Adrenal gland (tissue), 12 donors: ENCODE data around the gene GPSM3. TPM values are rescaled to one million over a fixed set of nuclear protein-coding genes. Genes with fewer than 3 reads are reported as not detected.

Experiments used
- DNase-seq, 7 donors: peaks; one replicate each; pipeline ENCODE4 v3.0.0-alpha.2; 2019 to 2020
- H3K27ac ChIP-seq, 5 donors: fragments of 200-600 bp; sonication (generic) in 4 of 5; 1 replicate in 3 of 5; 2 replicates in 2 of 5; pipeline versions ENCODE4 v1.5.1 to v1.8.0; 2016 to 2020; ENCODE audit warnings: mild to moderate bottlenecking in 1 of 5
- H3K27me3 ChIP-seq: fragments of 200-600 bp; 2 replicates; pipeline ENCODE4 v1.8.0; 2021
- H3K36me3 ChIP-seq, 2 donors: fragments of 200-600 bp; replicated peaks in 1 of 2; 1 replicate in 1 of 2; 2 replicates in 1 of 2; pipeline versions ENCODE4 v1.5.1 to v1.8.0; 2018 to 2022
- H3K4me1 ChIP-seq, 2 donors: fragments of 200-600 bp; replicated peaks in 1 of 2; 1 replicate in 1 of 2; 2 replicates in 1 of 2; pipeline versions ENCODE4 v1.5.1 to v1.8.0; 2018 to 2021
- H3K4me3 ChIP-seq, 4 donors: fragments of 200-600 bp; sonication (generic) in 3 of 4; one replicate each; pipeline ENCODE4 v1.5.1; 2016 to 2018
- H3K9me3 ChIP-seq, 3 donors: fragments of 200-600 bp; sonication (generic) in 1 of 3; replicated peaks in 1 of 3; 1 replicate in 2 of 3; 2 replicates in 1 of 3; pipeline versions ENCODE4 v1.5.1 to v1.8.0; 2016 to 2021
- CTCF ChIP-seq, 6 experiments: fragments of 450-650 bp in 4 of 6; fragments of 200-600 bp in 2 of 6; sonication (generic) in 1 of 6; IDR thresholded peaks; 1 replicate in 5 of 6; 2 replicates in 1 of 6; pipeline versions ENCODE4 v1.5.1 to v1.8.0; 2016 to 2021; ENCODE audit warnings: antibody characterized with exemption in 6 of 6, mild to moderate bottlenecking in 2 of 6, moderate library complexity in 1 of 6
- POLR2A ChIP-seq, 2 donors: fragments of 450-650 bp; IDR thresholded peaks; one replicate each; pipeline ENCODE4 v1.6.1; 2017; ENCODE audit warnings: antibody characterized with exemption in 2 of 2, mild to moderate bottlenecking in 2 of 2, moderate library complexity in 1 of 2
- WGBS, 4 donors: extraction: QIAGEN DNeasy Blood & Tissue Kit in 2 of 4; methylation state at CpG; one replicate each; pipeline versions ENCODE4 v1.1.5 to v1.1.7; 2013 to 2017; 5-methylcytosine and 5-hydroxymethylcytosine counted together
- intact Hi-C, 2 donors: fragments of 100-400 bp; cut with DNase I; formaldehyde crosslinking; loops; one replicate each; pipeline versions ENCODE4 v1.14.1 to v1.15.0; 2022 to 2023
- polyA plus RNA-seq, 3 donors: library from polyadenylated mRNA; stranded (reverse); fragments of 200-250 nt in 2 of 3; fragments of 350-450 nt in 1 of 3; fragmentation: Illumina TruSeq in 1 of 3; extraction: RNeasy Lipid Tissue Mini Kit (QIAGEN cat#74804) in 1 of 3; gene quantifications; one replicate each; pipeline ENCODE4 v1.2.3, GENCODE V29; 2013 to 2014
- total RNA-seq, 9 donors: library from RNA; depleted of rRNA in 4 of 9; stranded (reverse); fragments of >200 nt in 4 of 9; fragments of 120-200 nt in 1 of 9; fragmentation: NEBNext Ultra II Directional in 1 of 9; extraction: Animal tissue kit (Norgen Biotek cat#: 25700) in 1 of 9; gene quantifications; one replicate each; pipeline versions ENCODE4 v1.1.0 to v1.2.4, GENCODE V29; 2013 to 2023
- donor health status: healthy with polysubstance abuse.
- donor health status: Bipolar disorder and iron deficiency.
- donor health status: DM: yes; HTN: yes; CAD: no.
- donor health status: DM: no; HTN: no; CAD: no.
- donor health status: DM: no; HTN: no; CAD: no.
- donor health status: DM: yes; HTN: yes; CAD: no.

Gene GPSM3
- total and polyA plus RNA-seq, 12 donors: 3.8 to 40.3 (median 17.6) TPM

GRCh38 chr6:32182555-32182981 is 9.9 kb downstream of the GPSM3 start:
- DNase-seq: no peak
- H3K27me3 ChIP-seq: no peaks in the 10 kb centered on the region
- no peak overlapping the region for H3K4me3 ChIP-seq
- H3K9me3 ChIP-seq: no peaks in the 10 kb centered on the region
- peaks cover 0 to 54% of the 10 kb centered on the region in 2 donors for H3K36me3 ChIP-seq
- peak overlapping the region in 2 of 5 donors; percentile 49 to 80 for H3K27ac ChIP-seq
- no peak for TF ChIP-seq POLR2A (IDR thresholded peaks at IDR 0.05)
- TF ChIP-seq CTCF (IDR thresholded peaks at IDR 0.05): no peak
- WGBS, 4 donors: 86 to 91% (median 89%) methylated on average over 10 of the region's 10 CpGs
- intact Hi-C loops: no loop called here
- peaks cover 10 to 29% of the 10 kb centered on the region in 2 donors for H3K4me1 ChIP-seq

GRCh38 chr6:32181915-32182529 is 10.4 kb downstream of the GPSM3 start:
- TF ChIP-seq CTCF (IDR thresholded peaks at IDR 0.05) (no peak), POLR2A (IDR thresholded peaks at IDR 0.05) (no peak)
- Histone ChIP-seq H3K27me3 (no peaks in the 10 kb centered on the region), H3K27ac (peak overlapping the region in 2 of 5 donors; percentile 49 to 80), H3K9me3 (no peaks in the 10 kb centered on the region), H3K36me3 (peaks cover 0 to 48% of the 10 kb centered on the region in 2 donors), H3K4me3 (no peak overlapping the region), H3K4me1 (peaks cover 15 to 32% of the 10 kb centered on the region in 2 donors)
- intact Hi-C loops: no loop called here
- DNase-seq: no peak
- WGBS, 4 donors: 72 to 90% (median 87%) methylated on average over 6 to 10 of the region's 10 CpGs

- H3K4me3 ChIP-seq: no peak overlapping the region
- no peaks in the 10 kb centered on the region for H3K9me3 ChIP-seq
- intact Hi-C loops: no loop called here
- peaks cover 0 to 41% of the 10 kb centered on the region in 2 donors for H3K36me3 ChIP-seq
- no peaks in the 10 kb centered on the region for H3K27me3 ChIP-seq
- no peak overlapping the region for H3K27ac ChIP-seq
- H3K4me1 ChIP-seq: peaks cover 23 to 33% of the 10 kb centered on the region in 2 donors
- no peak for TF ChIP-seq POLR2A (IDR thresholded peaks at IDR 0.05)
- TF ChIP-seq CTCF (IDR thresholded peaks at IDR 0.05): no peak
- peak in 1 of 7 donors; percentile 27 for DNase-seq
- 83 to 89% (median 87%) methylated on average over 15 of the region's 15 CpGs for WGBS, 4 donors
Measured at GRCh38 chr6:32181148-32181702, 11.2 kb downstream of the GPSM3 start.

GRCh38 chr6:32179766-32180405 is 12.6 kb downstream of the GPSM3 start:
- 63 to 72% (median 64%) methylated on average over 10 of the region's 10 CpGs for WGBS, 4 donors
- TF ChIP-seq CTCF (IDR thresholded peaks at IDR 0.05) (no peak), POLR2A (IDR thresholded peaks at IDR 0.05) (no peak)
- Histone ChIP-seq H3K9me3 (no peaks in the 10 kb centered on the region), H3K27ac (peak overlapping the region in 1 of 5 donors; percentile 95), H3K27me3 (no peaks in the 10 kb centered on the region), H3K36me3 (peaks cover 0 to 37% of the 10 kb centered on the region in 2 donors), H3K4me1 (peaks cover 32 to 35% of the 10 kb centered on the region in 2 donors), H3K4me3 (no peak overlapping the region)
- intact Hi-C loops: no loop called here
- DNase-seq: peak in 1 of 7 donors; percentile 18
